CD4-positive, alpha-beta T cell (primary cell): ENCODE results near the gene RAB39A. TPM values are rescaled to one million over a fixed set of nuclear protein-coding genes. Genes with fewer than 3 reads are reported as not detected.
A peak's percentile ranks its signal among the peaks of the same experiment; 100 is the strongest.

Experiments used
- ATAC-seq: fragments of 200-7000 bp; cut with Tn5 transposase; one replicate; pipeline ENCODE4 v1.10.0; 2022; ENCODE audit warnings: mild to moderate bottlenecking; ENCODE audit not compliant: poor library complexity
- CTCF ChIA-PET: fragments of 350-600 bp; sonication (Branson Sonifier 250); formaldehyde crosslinking; loops from one replicate; lab custom pipeline; 2021; ENCODE audit warnings: antibody characterized with exemption, inconsistent platforms; lab: Charles Lee
- POLR2A ChIA-PET: fragments of 350-600 bp; sonication (Branson Sonifier 250); formaldehyde crosslinking; loops from one replicate; lab custom pipeline; 2021; ENCODE audit warnings: antibody characterized with exemption, inconsistent platforms; lab: Charles Lee
- DNase-seq, 14 experiments: peaks; one replicate each; pipeline ENCODE4 v3.0.0-alpha.2; 2013 to 2020; ENCODE audit warnings: mixed read lengths in 2 of 14
- H3K27ac ChIP-seq, 2 donors: one replicate each; pipeline versions ENCODE4 v1.5.1 to v1.7.0; 2013; ENCODE audit warnings: low read length in 2 of 2, low read depth in 1 of 2, mild to moderate bottlenecking in 1 of 2
- H3K27me3 ChIP-seq, 2 experiments: 1 replicate in 1 of 2; 2 replicates in 1 of 2; pipeline versions ENCODE4 v1.6.1 to v1.7.0; 2013; ENCODE audit warnings: low read length in 2 of 2, control low read depth in 1 of 2, mild to moderate bottlenecking in 1 of 2, moderate library complexity in 1 of 2; ENCODE audit not compliant: insufficient read depth in 2 of 2, control insufficient read depth in 1 of 2
- H3K36me3 ChIP-seq: one replicate; pipeline ENCODE4 v1.6.1; 2013; ENCODE audit warnings: low read length, control low read depth; ENCODE audit not compliant: insufficient read depth
- H3K4me1 ChIP-seq: one replicate; pipeline ENCODE4 v1.6.1; 2013; ENCODE audit warnings: low read length, control low read depth; ENCODE audit not compliant: insufficient read depth
- H3K4me3 ChIP-seq: one replicate; pipeline ENCODE4 v1.5.1; 2013; ENCODE audit warnings: mild to moderate bottlenecking, low read length, moderate library complexity
- H3K9me3 ChIP-seq, 2 experiments: 1 replicate in 1 of 2; 2 replicates in 1 of 2; pipeline versions ENCODE4 v1.6.1 to v1.7.0; 2013; ENCODE audit warnings: low read length in 2 of 2, mild to moderate bottlenecking in 2 of 2, control low read depth in 1 of 2, moderate library complexity in 1 of 2; ENCODE audit not compliant: control insufficient read depth in 1 of 2, insufficient read depth in 1 of 2
- H3K27ac Mint-ChIP-seq: one replicate; pipeline ENCODE4 v1.8.0; 2020; ENCODE audit warnings: mixed read lengths
- H3K27me3 Mint-ChIP-seq: one replicate; pipeline ENCODE4 v1.8.0; 2021; ENCODE audit warnings: mixed read lengths
- H3K36me3 Mint-ChIP-seq: one replicate; pipeline ENCODE4 v1.8.0; 2021; ENCODE audit warnings: low read depth, mixed read lengths
- H3K4me1 Mint-ChIP-seq: one replicate; pipeline ENCODE4 v1.8.0; 2021; ENCODE audit warnings: low read depth, mixed read lengths
- H3K4me3 Mint-ChIP-seq: one replicate; pipeline ENCODE4 v1.8.0; 2020; ENCODE audit warnings: mild to moderate bottlenecking, mixed read lengths
- H3K9me3 Mint-ChIP-seq: one replicate; pipeline ENCODE4 v1.8.0; 2020; ENCODE audit warnings: mixed read lengths
- CTCF ChIP-seq: fragments of 200-600 bp; IDR thresholded peaks from one replicate; pipeline ENCODE4 v1.8.0; 2022; ENCODE audit warnings: antibody characterized with exemption, mild to moderate bottlenecking
- intact Hi-C, 2 experiments: fragments of 100-400 bp; cut with DNase I in 1 of 2; cut with micrococcal nuclease in 1 of 2; formaldehyde crosslinking; loops; one replicate each; pipeline versions ENCODE4 v1.15.1 to v1.9.0; 2023 to 2025; cut with DNase I, micrococcal nuclease
- total RNA-seq, 174 experiments: library from RNA in 2 of 174; stranded (reverse) in 2 of 174; gene quantifications; one replicate each; pipeline ENCODE4 v1.2.3 and lab custom pipeline; 2021 to 2026

Gene RAB39A
- total RNA-seq, 2 experiments from 2014 or later = not detected

GRCh38 chr11:108009497-108010370, 81.5 kb downstream of the RAB39A start:
- no peak for TF ChIP-seq CTCF
- Mint-ChIP-seq H3K4me1 (peaks cover 16% of the 10 kb centered on the region), H3K36me3 (peaks cover 24% of the 10 kb centered on the region), H3K27me3 (no peaks in the 10 kb centered on the region), H3K4me3 (peak overlapping the region; percentile 99), H3K9me3 (no peaks in the 10 kb centered on the region), H3K27ac (peak overlapping the region; percentile 93)
- H3K27ac ChIP-seq = peak overlapping the region; percentile 91 to 94
- DNase-seq = peak in 2 of 14 experiments; percentile 8
- CTCF ChIA-PET = interaction anchor here (0.9 to 2.5 kb wide), 9 partner anchors 10 to 656 kb away, joined by 3 to 15 read pairs (median 6); partner anchors contain the start of genes CWF19L2 and DDX10
- POLR2A ChIA-PET = interaction anchor here (0.6 to 2.3 kb wide), 7 partner anchors 58 to 865 kb away, joined by 3 to 12 read pairs (median 6); partner anchors contain the start of genes ACAT1, ATM, CWF19L2 and DDX10
- no peaks in the 10 kb centered on the region for H3K27me3 ChIP-seq
- intact Hi-C loops = loop anchor here (2.0 to 10.0 kb wide), 6 partner anchors 155 to 639 kb away; partner anchors contain the start of genes ALKBH8 (in 1 of the 2), C11orf65 (in 1 of the 2), CWF19L2 (in 1 of the 2) and SLC35F2 (in 1 of the 2)
- H3K4me1 ChIP-seq = peaks cover 15% of the 10 kb centered on the region
- no peak for ATAC-seq
- no peaks in the 10 kb centered on the region for H3K9me3 ChIP-seq
- peak overlapping the region; percentile 89 for H3K4me3 ChIP-seq
- no peaks in the 10 kb centered on the region for H3K36me3 ChIP-seq

GRCh38 chr11:108012139-108012725, 84.0 kb downstream of the RAB39A start:
- ChIA-PET CTCF (no interaction called here), POLR2A (no interaction called here)
- peaks cover 22% of the 10 kb centered on the region for H3K4me1 ChIP-seq
- H3K9me3 ChIP-seq = no peaks in the 10 kb centered on the region
- no peak for TF ChIP-seq CTCF
- intact Hi-C loops = loop anchor here in 1 of 2 experiments (5.0 to 10.0 kb wide), 2 partner anchors 157 to 555 kb away; partner anchors contain the start of genes CWF19L2 and SLC35F2
- H3K4me3 Mint-ChIP-seq = no peak overlapping the region
- no peaks in the 10 kb centered on the region for H3K27me3 ChIP-seq
- no peak for ATAC-seq
- DNase-seq = no peak
- H3K4me3 ChIP-seq = no peak overlapping the region
- H3K27me3 Mint-ChIP-seq = no peaks in the 10 kb centered on the region
- no peak overlapping the region for H3K27ac ChIP-seq
- peaks cover 38% of the 10 kb centered on the region for H3K4me1 Mint-ChIP-seq
- H3K36me3 ChIP-seq = peaks cover 5% of the 10 kb centered on the region
- peaks cover 45% of the 10 kb centered on the region for H3K36me3 Mint-ChIP-seq
- no peak overlapping the region for H3K27ac Mint-ChIP-seq
- H3K9me3 Mint-ChIP-seq = no peaks in the 10 kb centered on the region

Other genes with a start within 250 kb of the RAB39A start
- gene SLN, start 216.4 kb upstream of the RAB39A start, total RNA-seq = not detected
- 1 to 10 TPM; 2.8 to 3.0 TPM for gene SLC35F2, start 69.7 kb upstream of the RAB39A start, total RNA-seq
- 10 to 100 TPM; 65.5 to 67.6 TPM for gene CUL5, start 80.5 kb downstream of the RAB39A start, total RNA-seq
- 10 to 100 TPM; 13.8 to 18.5 TPM for gene ACAT1, start 193.1 kb downstream of the RAB39A start, total RNA-seq